ENCODE results near the gene FAM20A.

The FAM20A gene

GRCh38 chr17:68599552-68600066 lies 1.6 kb downstream of the FAM20A start:
- H3K4me2 ChIP-seq (ENCODE audit: low read length): peak overlapping the region; percentile 64; the same call in 1 of the 2 replicates
- H3K27ac ChIP-seq (ENCODE audit: low read length): no peak overlapping the region
- peaks cover 17% of the 10 kb centered on the region for H3K27me3 ChIP-seq (ENCODE audit: low read depth, low read length)
- no peaks in the 10 kb centered on the region for H4K20me1 ChIP-seq (ENCODE audit: insufficient read depth, low read length)
- no peak overlapping the region for H3K9ac ChIP-seq (ENCODE audit: low read length)
- no peaks in the 10 kb centered on the region for H3K9me3 ChIP-seq (ENCODE audit: insufficient read depth, low read length)
- no peak overlapping the region for H2AFZ ChIP-seq (ENCODE audit: low read depth, low read length)
- H3K4me1 ChIP-seq (ENCODE audit: low read length): peaks cover 2% of the 10 kb centered on the region; the same call in 1 of the 2 replicates
- no peak overlapping the region; the same call in 1 of the 2 replicates for H3K4me3 ChIP-seq (ENCODE audit: low read length)
- TF ChIP-seq EZH2phosphoT487 (IDR thresholded peaks at IDR 0.05; ENCODE audit: low read depth) (no peak), CTCF (IDR thresholded peaks at IDR 0.05; ENCODE audit: low read depth, low read length) (no peak)
- H3K79me2 ChIP-seq (ENCODE audit: low read length): no peaks in the 10 kb centered on the region
- no peaks in the 10 kb centered on the region for H3K36me3 ChIP-seq (replicated peaks; ENCODE audit: low read depth, low read length)

- H3K4me1 ChIP-seq (ENCODE audit: low read length): peaks cover 2% of the 10 kb centered on the region; the same call in 1 of the 2 replicates
- no peak for TF ChIP-seq EZH2phosphoT487 (IDR thresholded peaks at IDR 0.05; ENCODE audit: low read depth)
- no peak for TF ChIP-seq CTCF (IDR thresholded peaks at IDR 0.05; ENCODE audit: low read depth, low read length)
- H3K4me3 ChIP-seq (ENCODE audit: low read length): no peak overlapping the region
- no peak overlapping the region for H3K9ac ChIP-seq (ENCODE audit: low read length)
- H3K27me3 ChIP-seq (ENCODE audit: low read depth, low read length): peaks cover 17% of the 10 kb centered on the region
- no peaks in the 10 kb centered on the region for H3K79me2 ChIP-seq (ENCODE audit: low read length)
- no peaks in the 10 kb centered on the region for H4K20me1 ChIP-seq (ENCODE audit: insufficient read depth, low read length)
- H3K27ac ChIP-seq (ENCODE audit: low read length): no peak overlapping the region
- no peak overlapping the region for H2AFZ ChIP-seq (ENCODE audit: low read depth, low read length)
- no peak overlapping the region for H3K4me2 ChIP-seq (ENCODE audit: low read length)
- no peaks in the 10 kb centered on the region for H3K36me3 ChIP-seq (replicated peaks; ENCODE audit: low read depth, low read length)
- no peaks in the 10 kb centered on the region for H3K9me3 ChIP-seq (ENCODE audit: insufficient read depth, low read length)
These were observed 2.1 kb downstream of the FAM20A start for GRCh38 chr17:68599091-68599490.

GRCh38 chr17:68598545-68598961 lies 2.6 kb downstream of the FAM20A start:
- H3K79me2 ChIP-seq (ENCODE audit: low read length): no peaks in the 10 kb centered on the region
- no peak for TF ChIP-seq EZH2phosphoT487 (IDR thresholded peaks at IDR 0.05; ENCODE audit: low read depth)
- no peak for TF ChIP-seq CTCF (IDR thresholded peaks at IDR 0.05; ENCODE audit: low read depth, low read length)

GRCh38 chr17:68598074-68598473 lies 3.1 kb downstream of the FAM20A start:
- no peak overlapping the region for H3K4me2 ChIP-seq (ENCODE audit: low read length)
- H2AFZ ChIP-seq (ENCODE audit: low read depth, low read length): no peak overlapping the region
- H3K9ac ChIP-seq (ENCODE audit: low read length): no peak overlapping the region
- TF ChIP-seq EZH2phosphoT487 (IDR thresholded peaks at IDR 0.05; ENCODE audit: low read depth) (no peak), CTCF (IDR thresholded peaks at IDR 0.05; ENCODE audit: low read depth, low read length) (no peak)
- no peaks in the 10 kb centered on the region for H3K9me3 ChIP-seq (ENCODE audit: insufficient read depth, low read length)
- no peaks in the 10 kb centered on the region for H4K20me1 ChIP-seq (ENCODE audit: insufficient read depth, low read length)
- peaks cover 23% of the 10 kb centered on the region for H3K27me3 ChIP-seq (ENCODE audit: low read depth, low read length)
- no peaks in the 10 kb centered on the region for H3K36me3 ChIP-seq (replicated peaks; ENCODE audit: low read depth, low read length)
- H3K27ac ChIP-seq (ENCODE audit: low read length): no peak overlapping the region
- no peaks in the 10 kb centered on the region for H3K79me2 ChIP-seq (ENCODE audit: low read length)
- no peak overlapping the region for H3K4me3 ChIP-seq (ENCODE audit: low read length)
- H3K4me1 ChIP-seq (ENCODE audit: low read length): peaks cover 2% of the 10 kb centered on the region; the same call in 1 of the 2 replicates

More at GRCh38 chr17:68598545-68598961, 2.6 kb downstream of the FAM20A start:
- H3K4me1 ChIP-seq (ENCODE audit: low read length): peaks cover 2% of the 10 kb centered on the region; the same call in 1 of the 2 replicates
- H3K27ac ChIP-seq (ENCODE audit: low read length): no peak overlapping the region
- H3K4me2 ChIP-seq (ENCODE audit: low read length): no peak overlapping the region
- H3K36me3 ChIP-seq (replicated peaks; ENCODE audit: low read depth, low read length): no peaks in the 10 kb centered on the region
- H3K9ac ChIP-seq (ENCODE audit: low read length): no peak overlapping the region
- no peaks in the 10 kb centered on the region for H3K9me3 ChIP-seq (ENCODE audit: insufficient read depth, low read length)
- no peaks in the 10 kb centered on the region for H4K20me1 ChIP-seq (ENCODE audit: insufficient read depth, low read length)
- H3K4me3 ChIP-seq (ENCODE audit: low read length): no peak overlapping the region
- no peak overlapping the region for H2AFZ ChIP-seq (ENCODE audit: low read depth, low read length)
- H3K27me3 ChIP-seq (ENCODE audit: low read depth, low read length): peaks cover 19% of the 10 kb centered on the region

Data from OCI-LY3 (cell line).